ENCODE data around the gene SH2B3. TPM values are rescaled to one million over a fixed set of nuclear protein-coding genes. Genes with fewer than 3 reads are reported as not detected.

The SH2B3 gene
- total and polyA plus RNA-seq, 2 donors (not counting 3 experiments of a cell fraction or from before 2014, with no cell fraction given) = 63.1 to 97.9 TPM

GRCh38 chr12:111431772-111432171, 26.0 kb downstream of the SH2B3 start:
- no peak for DNase-seq (ENCODE audit: low read depth, low spot score)
- Histone ChIP-seq H2AFZ (ENCODE audit: low read depth, low read length) (no peak overlapping the region), H3K4me1 (ENCODE audit: control insufficient read depth, extremely low read depth, insufficient read depth, low read length) (peaks cover 92% of the 10 kb centered on the region), H3K27me3 (ENCODE audit: control insufficient read depth in 2 of 2, insufficient read depth in 2 of 2, low read length in 2 of 2) (no peaks in the 10 kb centered on the region), H3K9me3 (replicated peaks; ENCODE audit: control insufficient read depth, insufficient read depth, low read length) (no peaks in the 10 kb centered on the region), H3K9ac (replicated peaks; ENCODE audit: extremely low read depth, insufficient read depth, low read length) (no peak overlapping the region), H3K4me2 (ENCODE audit: insufficient read depth, low read length) (no peak overlapping the region), H3K36me3 (ENCODE audit: control insufficient read depth in 2 of 2, extremely low read depth in 1 of 2, insufficient read depth in 2 of 2, low read length in 2 of 2) (no peaks in the 10 kb centered on the region), H3K27ac (ENCODE audit: insufficient read depth, low read depth, low read length) (peak overlapping the region; percentile 86), H3K9me1 (replicated peaks; ENCODE audit: control insufficient read depth, extremely low read depth, insufficient read depth, low read length) (no peaks in the 10 kb centered on the region), H3K4me3 (replicated peaks in 1 of 3; ENCODE audit: insufficient read depth in 1 of 3, low read depth in 1 of 3, low read length in 3 of 3) (no peak overlapping the region), H4K20me1 (replicated peaks; ENCODE audit: control insufficient read depth, extremely low read depth, insufficient read depth, low read length) (no peaks in the 10 kb centered on the region), H3K79me2 (ENCODE audit: control insufficient read depth, insufficient read depth, low read length) (peaks cover 99% of the 10 kb centered on the region)
- dilution Hi-C loops (cut with MboI; ENCODE audit: extremely low pct_ligation_motif_present, low sequenced_read_pairs) = no loop called here
- intact Hi-C loops (cut with micrococcal nuclease) = no loop called here
- BruUV-seq (replicated peaks) = no TSS peak
- FAIRE-seq = no peak
- CTCF ChIA-PET = interaction anchor here (0.8 to 6.1 kb wide), 6 partner anchors 12 to 35 kb away, joined by 3 to 48 read pairs (median 10); no protein-coding TSS in a partner anchor
- POLR2A ChIA-PET = no interaction called here
- TF ChIP-seq MAX (IDR thresholded peaks at IDR 0.05; ENCODE audit: insufficient read depth, insufficient read length) (no peak), JUN (IDR thresholded peaks at IDR 0.05; ENCODE audit: borderline replicate concordance, insufficient read depth, insufficient read length, low read depth) (no peak), POLR2A (IDR thresholded peaks at IDR 0.05; ENCODE audit: low read depth, low read length) (no peak), GATA2 (IDR thresholded peaks at IDR 0.05; ENCODE audit: insufficient read depth, insufficient read length, low read depth, low read length) (no peak), CTCF (IDR thresholded peaks at IDR 0.05; ENCODE audit: extremely low read depth in 1 of 2, insufficient read depth in 1 of 2, low read depth in 1 of 2, low read length in 2 of 2) (no peak), EZH2 (IDR thresholded peaks at IDR 0.05; ENCODE audit: borderline replicate concordance, low read depth, low read length, severe bottlenecking) (no peak), MYC (IDR thresholded peaks at IDR 0.05; ENCODE audit: low read depth, low read length) (no peak), FOS (IDR thresholded peaks at IDR 0.05; ENCODE audit: borderline replicate concordance, insufficient read depth, low read length) (no peak), POLR2AphosphoS5 (IDR thresholded peaks at IDR 0.05; ENCODE audit: insufficient read depth, low read depth, low read length) (no peak)

Measured in endothelial cell of umbilical vein (primary cell).